K562 (cell line): Measurements from ENCODE around the gene GPR26. TPM values are rescaled to one million over a fixed set of nuclear protein-coding genes. Genes with fewer than 3 reads are reported as not detected.

ENCODE experiments used
- ATAC-seq: fragments of 200-7000 bp; cut with Tn5 transposase; 3 replicates; pipeline ENCODE4 v1.9.1; 2020; ENCODE audit warnings: moderate library complexity
- BruUV-seq: library from RNA; stranded (reverse); fragments of 400-500 nt; replicated peaks from 2 replicates; lab custom pipeline; 2021; lab: Mats Ljungman, UMichigan
- CTCF ChIA-PET: fragments of 300-600 bp; formaldehyde crosslinking; extraction: SDS; loops from one replicate; lab custom pipeline; 2021; ENCODE audit warnings: low intra/inter-chr PET ratio; lab: Yijun Ruan, JAX
- POLR2A ChIA-PET: fragments of 300-600, 350-650 bp; sonication (Branson Sonifier 250); formaldehyde crosslinking; extraction: SDS; loops from one replicate; lab custom pipeline; 2021; ENCODE audit warnings: antibody characterized with exemption, inconsistent platforms; lab: Yijun Ruan, JAX
- DNase-seq, 4 experiments: peaks; one replicate each; pipeline versions ENCODE4 v3.0.0 to v3.0.0-alpha.2; 2011 to 2018; ENCODE audit warnings: low spot score in 3 of 4, mixed read lengths in 3 of 4; ENCODE audit errors: extremely low read depth in 1 of 4
- FAIRE-seq: peaks from 2 replicates; lab custom pipeline; 2011; peaks lifted over from hg19 to GRCh38; lab: Jason Lieb, UNC
- H2AFZ ChIP-seq: 2 replicates; pipeline ENCODE4 v1.6.0; 2011; ENCODE audit warnings: low read depth, low read length, control low read depth, inconsistent platforms
- H3K27ac ChIP-seq: fragments of 200-600 bp; 3 replicates; pipeline ENCODE4 v1.8.0; 2011; ENCODE audit warnings: low read depth, mild to moderate bottlenecking, control low read depth, inconsistent platforms, low read length, moderate library complexity, mixed read lengths; ENCODE audit errors: extremely low read depth
- H3K27me3 ChIP-seq, 2 experiments: fragments of 300-600 bp in 1 of 2; 2 replicates in 1 of 2; 3 replicates in 1 of 2; pipeline versions ENCODE4 v1.6.0 to v1.8.0; 2011; ENCODE audit warnings: inconsistent platforms in 2 of 2, low read length in 2 of 2, mild to moderate bottlenecking in 1 of 2, mixed read lengths in 1 of 2, moderate library complexity in 1 of 2; ENCODE audit not compliant: control insufficient read depth in 2 of 2, insufficient read depth in 2 of 2
- H3K36me3 ChIP-seq: fragments of 300-600 bp; 3 replicates; pipeline ENCODE4 v1.8.0; 2011; ENCODE audit warnings: mild to moderate bottlenecking, low read length, inconsistent platforms; ENCODE audit not compliant: control insufficient read depth, insufficient read depth
- H3K4me1 ChIP-seq, 2 experiments: fragments of 200-600 bp in 1 of 2; replicated peaks in 1 of 2; 2 replicates in 1 of 2; 3 replicates in 1 of 2; pipeline versions ENCODE4 v1.5.1 to v1.8.0; 2011; ENCODE audit warnings: inconsistent platforms in 2 of 2, low read length in 2 of 2, mild to moderate bottlenecking in 1 of 2, mixed read lengths in 1 of 2, moderate library complexity in 1 of 2; ENCODE audit not compliant: control insufficient read depth in 2 of 2, insufficient read depth in 2 of 2
- H3K4me2 ChIP-seq: 2 replicates; pipeline ENCODE4 v1.6.1; 2011; ENCODE audit warnings: low read length, control low read depth, inconsistent platforms, mixed read lengths; ENCODE audit not compliant: insufficient read depth
- H3K4me3 ChIP-seq: fragments of 200-600 bp; sonication (generic), shearing (Covaris generic); 2 replicates; pipeline ENCODE4 v1.5.1; 2016; ENCODE audit warnings: control low read depth, inconsistent platforms
- H3K79me2 ChIP-seq: fragments of 200-600 bp; 3 replicates; pipeline ENCODE4 v1.8.0; 2011; ENCODE audit warnings: low read length, inconsistent platforms; ENCODE audit not compliant: control insufficient read depth, insufficient read depth
- H3K9ac ChIP-seq, 2 experiments: 2 replicates each; pipeline versions ENCODE4 v1.6.0 to v1.6.1; 2011; ENCODE audit warnings: low read depth in 2 of 2, low read length in 2 of 2, control low read depth in 1 of 2, inconsistent platforms in 1 of 2, mild to moderate bottlenecking in 1 of 2, mixed read lengths in 1 of 2; ENCODE audit not compliant: insufficient read depth in 1 of 2
- H3K9me1 ChIP-seq: one replicate; pipeline ENCODE4 v1.6.0; 2011; ENCODE audit warnings: inconsistent platforms, mild to moderate bottlenecking, low read length, moderate library complexity; ENCODE audit not compliant: control insufficient read depth, insufficient read depth
- H3K9me3 ChIP-seq: replicated peaks from 2 replicates; pipeline ENCODE4 v1.5.1; 2011; ENCODE audit warnings: low read depth, low read length, inconsistent platforms; ENCODE audit not compliant: control insufficient read depth, insufficient read depth
- H4K20me1 ChIP-seq: replicated peaks from 2 replicates; pipeline ENCODE4 v1.6.1; 2011; ENCODE audit warnings: low read length, inconsistent platforms, mixed read lengths; ENCODE audit not compliant: control insufficient read depth, insufficient read depth
- BCL6 ChIP-seq: fragments of 250-450 bp; sonication (Bioruptor Pico); IDR thresholded peaks from 2 replicates; pipeline ENCODE4 v1.4.0; 2020
- GABPA ChIP-seq: fragments of 200-800 bp; sonication (Bioruptor generic); conservative IDR thresholded peaks from 2 replicates; pipeline ENCODE4 v1.6.1; 2016; ENCODE audit warnings: low read depth, missing genetic modification characterization, missing compliant biosample characterization
- GTF2F1 ChIP-seq: IDR thresholded peaks from 2 replicates; pipeline ENCODE4 v1.6.1; 2011; ENCODE audit warnings: low read depth, low read length, improper control_type of control experiment
- HEY1 ChIP-seq: fragments of 250-450 bp; sonication (Bioruptor Pico); IDR thresholded peaks from 2 replicates; pipeline ENCODE4 v1.5.0; 2020; ENCODE audit warnings: mild to moderate bottlenecking, moderate library complexity, borderline replicate concordance
- HMGN3 ChIP-seq: IDR thresholded peaks from 2 replicates; pipeline ENCODE4 v1.6.1; 2011; ENCODE audit warnings: borderline replicate concordance, low read depth, mild to moderate bottlenecking, mixed read lengths, low read length; ENCODE audit not compliant: insufficient read length; ENCODE audit errors: extremely low read depth
- KAT7 ChIP-seq: sonication (generic); formaldehyde crosslinking; IDR thresholded peaks from 2 replicates; pipeline ENCODE4 v1.8.0; 2022; ENCODE audit warnings: missing genetic modification reagents, mild to moderate bottlenecking, borderline replicate concordance
- MBD1 ChIP-seq: fragments of 250-450 bp; sonication (Bioruptor Pico); IDR thresholded peaks from 2 replicates; pipeline ENCODE4 v1.8.0; 2022; ENCODE audit warnings: inconsistent platforms
- MCM5 ChIP-seq: fragments of 450-650 bp; IDR thresholded peaks from 2 replicates; pipeline ENCODE4 v1.6.1; 2016; ENCODE audit warnings: low read depth
- MEF2D ChIP-seq: conservative IDR thresholded peaks from 2 replicates; pipeline ENCODE4 v1.6.1; 2016; ENCODE audit warnings: low read depth, missing genetic modification characterization, missing compliant biosample characterization
- MTA3 ChIP-seq: fragments of 450-650 bp; formaldehyde crosslinking; IDR thresholded peaks from 2 replicates; pipeline ENCODE4 v1.6.1; 2017; ENCODE audit warnings: mild to moderate bottlenecking, borderline replicate concordance
- PPARD ChIP-seq: fragments of 250-450 bp; sonication (Bioruptor Pico); IDR thresholded peaks from 2 replicates; pipeline ENCODE4 v1.8.0; 2022; ENCODE audit warnings: inconsistent platforms, mild to moderate bottlenecking, moderate library complexity
- SIN3A ChIP-seq, 2 experiments: fragments of 150-350 bp in 1 of 2; IDR thresholded peaks; 2 replicates each; pipeline ENCODE4 v1.6.1; 2011 to 2016; ENCODE audit warnings: borderline replicate concordance in 2 of 2, low read depth in 2 of 2, low read length in 2 of 2, mild to moderate bottlenecking in 2 of 2, moderate library complexity in 2 of 2; ENCODE audit not compliant: control insufficient read depth in 1 of 2
- SMARCB1 ChIP-seq: IDR thresholded peaks from 2 replicates; pipeline ENCODE4 v1.6.1; 2011; ENCODE audit warnings: improper control_type of control experiment, low read depth; ENCODE audit not compliant: insufficient read length
- U2AF2 ChIP-seq: fragments of 200-400 bp; formaldehyde crosslinking; optimal IDR thresholded peaks from 2 replicates; pipeline ENCODE3; 2017; ENCODE audit warnings: low read depth, mild to moderate bottlenecking, low read length
- ZEB2 ChIP-seq: fragments of 450-650 bp; IDR thresholded peaks from 2 replicates; pipeline ENCODE4 v1.6.1; 2016
- ZFP36 ChIP-seq: fragments of 150-350 bp; IDR thresholded peaks from 2 replicates; pipeline ENCODE4 v1.6.1; 2018; ENCODE audit warnings: low read length, low read depth; ENCODE audit not compliant: partially characterized antibody
- ZFX ChIP-seq: sonication (generic); formaldehyde crosslinking; IDR thresholded peaks from 2 replicates; pipeline ENCODE4 v1.8.0; 2022; ENCODE audit warnings: mild to moderate bottlenecking, missing genetic modification reagents, moderate library complexity
- ZNF311 ChIP-seq: fragments of 250-450 bp; sonication (Bioruptor Pico); IDR thresholded peaks from 2 replicates; pipeline ENCODE4 v1.4.0; 2020; ENCODE audit warnings: mild to moderate bottlenecking, moderate library complexity
- ZNF785 ChIP-seq: fragments of 250-450 bp; sonication (Bioruptor Pico); IDR thresholded peaks from 2 replicates; pipeline ENCODE4 v1.4.0; 2020; ENCODE audit warnings: mild to moderate bottlenecking
- WGBS: fragments of 100-300 bp; shearing (Covaris generic); methylation state at CpG from one replicate; pipeline ENCODE4 v1.1.6; 2016; ENCODE audit warnings: low coverage, mixed read lengths; ENCODE audit not compliant: insufficient coverage; ENCODE audit errors: missing lambda C conversion rate; 5-methylcytosine and 5-hydroxymethylcytosine counted together
- in situ Hi-C: fragments of 300-500 bp; cut with MboI; formaldehyde crosslinking; loops from 4 replicates; pipeline ENCODE4 v1.15.0; 2018; ENCODE audit warnings: inconsistent platforms, mixed read lengths
- intact Hi-C: fragments of 100-400 bp; cut with micrococcal nuclease; formaldehyde crosslinking; loops from 2 replicates; pipeline ENCODE4 v1.14.2; 2022
- polyA plus RNA-seq, 8 experiments: library from polyadenylated mRNA; depleted of rRNA in 4 of 8; stranded (reverse) in 5 of 8; unstranded in 3 of 8; fragments of >200 nt; fragmentation: Nextera tagmentation in 2 of 8; fragmentation: Illumina TruSeq in 1 of 8; extraction: Ambion mirVana in 2 of 8; extraction: Trizol in 1 of 8; gene quantifications; 2 replicates each; pipeline versions ENCODE4 v1.2.1 to v1.2.3, GENCODE V29; 2011 to 2014; ENCODE audit warnings: inconsistent platforms in 1 of 8, missing spikeins in 1 of 8
- total RNA-seq, 7 experiments: library from RNA; depleted of rRNA in 6 of 7; stranded (reverse); fragments of >200 nt in 6 of 7; fragmentation: Illumina TruSeq in 2 of 7; extraction: Trizol in 2 of 7; gene quantifications; 2 replicates each; pipeline versions ENCODE4 v1.2.1 to v1.2.3, GENCODE V29; 2011 to 2021; ENCODE audit warnings: low replicate concordance in 1 of 7

Gene GPR26
- total and polyA plus RNA-seq, 9 of the 15 experiments (the other 6 are each of a cell fraction or from before 2014, with no cell fraction given): not detected

- H3K4me1 ChIP-seq: no peaks in the 10 kb centered on the region
- POLR2A ChIA-PET: no interaction called here
- CTCF ChIA-PET: no interaction called here
- 0% methylated on average over 9 of the region's 9 CpGs for WGBS
- no peak overlapping the region for H2AFZ ChIP-seq
- in situ Hi-C loops (no loop called here), intact Hi-C loops (no loop called here)
- H3K27me3 ChIP-seq: peaks cover 0 to 6% of the 10 kb centered on the region in 2 experiments; a peak in 1 of 5 replicates
- no peak overlapping the region for H3K27ac ChIP-seq
- H3K9ac ChIP-seq: no peak overlapping the region
- H3K9me3 ChIP-seq: no peaks in the 10 kb centered on the region
- no peaks in the 10 kb centered on the region for H3K79me2 ChIP-seq
- H4K20me1 ChIP-seq: no peaks in the 10 kb centered on the region
- FAIRE-seq (no peak), ATAC-seq (no peak), DNase-seq (no peak)
- H3K4me2 ChIP-seq: no peak overlapping the region
- BruUV-seq: no TSS peak
- TF ChIP-seq SIN3A (IDR thresholded peaks at IDR 0.05; ENCODE audit: borderline replicate concordance in 2 of 2, control insufficient read depth in 1 of 2, low read depth in 2 of 2, low read length in 2 of 2) (no peak), GABPA (tag) (no peak), HEY1 (CRISPR knock-in tag) (no peak), HMGN3 (no peak), PPARD (CRISPR knock-in tag) (no peak), MEF2D (tag) (no peak), U2AF2 (no peak), ZEB2 (no peak), SMARCB1 (no peak), ZNF311 (CRISPR knock-in tag) (no peak), KAT7 (CRISPR knock-in tag) (no peak), BCL6 (no peak), ZFP36 (no peak), ZFX (CRISPR knock-in tag) (no peak), GTF2F1 (no peak), MBD1 (no peak), MCM5 (no peak), ZNF785 (no peak), MTA3 (no peak)
- TF ChIP-seq, all 486 proteins: peak for 0
- no peak overlapping the region for H3K4me3 ChIP-seq
- no peaks in the 10 kb centered on the region for H3K9me1 ChIP-seq
- H3K36me3 ChIP-seq: no peaks in the 10 kb centered on the region
Measured at GRCh38 chr10:123721441-123722049, 55.4 kb downstream of the GPR26 start.
